ENCODE measurements around the gene ASTN1. TPM values are rescaled to one million over a fixed set of nuclear protein-coding genes. Genes with fewer than 3 reads are reported as not detected.

Gene ASTN1
- total and polyA plus RNA-seq, 2 of the 4 experiments (the other 2 are of a cell fraction), result under 0.01 to 0.07 TPM

DNA sequence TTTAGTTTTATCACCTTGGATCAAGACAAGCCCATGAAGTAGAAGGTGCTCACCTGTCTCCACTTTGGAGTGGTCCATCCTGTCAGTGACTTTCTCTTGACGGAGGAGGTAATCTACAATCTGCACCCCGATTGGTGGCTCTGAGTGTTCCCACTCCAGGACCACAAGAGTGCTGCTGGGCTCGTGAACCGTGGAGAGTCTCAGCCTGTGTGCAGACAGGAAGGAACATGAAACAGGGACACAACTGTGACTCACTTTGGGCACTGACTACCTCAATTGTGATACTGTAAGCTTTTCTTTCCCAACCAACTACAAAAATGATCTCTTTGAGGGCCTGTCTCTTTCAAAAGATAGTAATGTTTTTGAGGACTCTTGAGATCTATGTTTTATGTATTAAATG is 280.2 kb downstream of the ASTN1 start:
- Histone ChIP-seq H3K18ac (ENCODE audit: low read depth, low read length) (no peak overlapping the region), H3K27ac (ENCODE audit: insufficient read depth, low read length) (no peak overlapping the region), H3K56ac (ENCODE audit: extremely low read depth, insufficient read depth, low read length) (no peak overlapping the region), H3K9me3 (ENCODE audit: control insufficient read depth, insufficient read depth, low read length) (no peaks in the 10 kb centered on the region), H3K79me1 (ENCODE audit: low read depth in 1 of 2, low read length in 2 of 2) (no peaks in the 10 kb centered on the region), H3K4me3 (ENCODE audit: insufficient read depth, low read depth, low read length) (no peak overlapping the region), H3K36me3 (ENCODE audit: control insufficient read depth, insufficient read depth, low read length) (no peaks in the 10 kb centered on the region), H3K4me1 (ENCODE audit: control insufficient read depth, insufficient read depth, low read length) (no peaks in the 10 kb centered on the region), H3K23ac (ENCODE audit: low read depth, low read length) (no peak overlapping the region), H2BK15ac (ENCODE audit: low read depth, low read length) (no peak overlapping the region), H4K91ac (ENCODE audit: insufficient read depth, low read depth, low read length) (no peak overlapping the region), H3K4me2 (ENCODE audit: low read depth, low read length) (no peak overlapping the region), H4K5ac (ENCODE audit: low read depth, low read length) (no peak overlapping the region), H2BK20ac (ENCODE audit: low read depth, low read length) (no peak overlapping the region), H2AK5ac (ENCODE audit: low read depth, low read length) (no peak overlapping the region), H3K4ac (ENCODE audit: low read depth, low read length) (no peak overlapping the region), H3K9me1 (ENCODE audit: insufficient read depth, low read length) (no peaks in the 10 kb centered on the region), H4K20me1 (ENCODE audit: insufficient read depth, low read length) (no peaks in the 10 kb centered on the region), H3K9ac (ENCODE audit: low read depth, low read length) (no peak overlapping the region), H2AFZ (replicated peaks; ENCODE audit: low read length, poor library complexity) (no peak overlapping the region), H2AK9ac (replicated peaks; ENCODE audit: low read depth, low read length, poor library complexity) (no peak overlapping the region), H2BK5ac (ENCODE audit: low read depth, low read length, poor library complexity, severe bottlenecking) (no peak overlapping the region), H3K14ac (replicated peaks; ENCODE audit: low read depth, low read length) (no peak overlapping the region), H3K27me3 (ENCODE audit: control insufficient read depth, insufficient read depth, low read length) (no peaks in the 10 kb centered on the region), H2BK120ac (ENCODE audit: low read depth, low read length) (no peak overlapping the region), H4K8ac (ENCODE audit: low read depth in 2 of 2, low read length in 2 of 2) (no peak overlapping the region)
- ATAC-seq (ENCODE audit: low read depth) (no peak), DNase-seq (no peak)
- 54% methylated on average over 4 of the region's 4 CpGs; no CpG with 5 or more reads in 1 of the 2 experiments for WGBS, 2 experiments (ENCODE audit: extremely low coverage in 2 of 2, insufficient read length in 1 of 2)
- ChIA-PET POLR2A (ENCODE audit: unreplicated experiment) (no interaction called here), CTCF (no interaction called here)
- intact Hi-C loops (cut with micrococcal nuclease), result no loop called here
- BruUV-seq (replicated peaks), result no TSS peak
- in situ Hi-C loops (cut with MboI; ENCODE audit: low sequenced_read_pairs), result loop anchor here (5.0 to 10.0 kb wide), 2 partner anchors 327 to 509 kb away; no protein-coding TSS in a partner anchor
- TF ChIP-seq BHLHE40 (IDR thresholded peaks at IDR 0.05; ENCODE audit: low read depth, low read length), result no peak
- no peak for TF ChIP-seq RCOR1 (IDR thresholded peaks at IDR 0.05; ENCODE audit: insufficient replicate concordance, low read length)
- dilution Hi-C loops (cut with HindIII; ENCODE audit: low sequenced_read_pairs, unreplicated experiment), result no loop called here

All from IMR-90 (cell line).